Natural killer cell (primary cell): Measurements from ENCODE around the gene TMEM108. TPM values are rescaled to one million over a fixed set of nuclear protein-coding genes. Genes with fewer than 3 reads are reported as not detected.

Experiments used
- ATAC-seq, 3 donors: fragments of 150-1000 bp in 2 of 3; fragments of 200-7000 bp in 1 of 3; cut with Tn5 transposase; 1 replicate in 1 of 3; 2 replicates in 2 of 3; pipeline ENCODE4 v1.10.0; 2021; ENCODE audit warnings: mild to moderate bottlenecking in 2 of 3, moderate library complexity in 2 of 3
- DNase-seq, 2 donors: peaks; one replicate each; pipeline versions ENCODE4 v3.0.0 to v3.0.0-alpha.2; 2013 to 2021; ENCODE audit warnings: mixed read lengths in 1 of 2
- H3K27ac ChIP-seq: one replicate; pipeline ENCODE4 v1.5.1; 2013; ENCODE audit warnings: mild to moderate bottlenecking, low read length
- H3K27me3 ChIP-seq: one replicate; pipeline ENCODE4 v1.6.1; 2013; ENCODE audit warnings: low read length; ENCODE audit not compliant: control insufficient read depth, insufficient read depth
- H3K36me3 ChIP-seq: one replicate; pipeline ENCODE4 v1.6.1; 2013; ENCODE audit warnings: low read length; ENCODE audit not compliant: control insufficient read depth, insufficient read depth
- H3K4me1 ChIP-seq: one replicate; pipeline ENCODE4 v1.6.1; 2013; ENCODE audit warnings: low read length; ENCODE audit not compliant: control insufficient read depth, insufficient read depth
- H3K4me3 ChIP-seq: one replicate; pipeline ENCODE4 v1.5.1; 2013; ENCODE audit warnings: low read length
- H3K9me3 ChIP-seq: one replicate; pipeline ENCODE4 v1.6.1; 2013; ENCODE audit warnings: low read length; ENCODE audit not compliant: control insufficient read depth, insufficient read depth
- H3K27ac Mint-ChIP-seq, 2 donors: one replicate each; pipeline ENCODE4 v1.8.0; 2022; ENCODE audit warnings: mild to moderate bottlenecking in 2 of 2, mixed read lengths in 2 of 2, moderate library complexity in 1 of 2
- H3K27me3 Mint-ChIP-seq, 2 donors: one replicate each; pipeline ENCODE4 v1.8.0; 2022; ENCODE audit warnings: low read depth in 2 of 2, mixed read lengths in 2 of 2
- H3K36me3 Mint-ChIP-seq: one replicate; pipeline ENCODE4 v1.8.0; 2022; ENCODE audit warnings: mixed read lengths
- H3K4me1 Mint-ChIP-seq, 2 donors: one replicate each; pipeline ENCODE4 v1.8.0; 2022; ENCODE audit warnings: mixed read lengths in 2 of 2
- H3K4me3 Mint-ChIP-seq: one replicate; pipeline ENCODE4 v1.8.0; 2022; ENCODE audit warnings: mild to moderate bottlenecking, moderate library complexity, mixed read lengths
- H3K9me3 Mint-ChIP-seq, 2 donors: one replicate each; pipeline ENCODE4 v1.8.0; 2022; ENCODE audit warnings: mixed read lengths in 2 of 2
- WGBS: methylation state at CpG from one replicate; pipeline ENCODE4 v1.1.7; 2013; ENCODE audit warnings: missing lambda C conversion rate; ENCODE audit not compliant: insufficient coverage; 5-methylcytosine and 5-hydroxymethylcytosine counted together
- intact Hi-C: fragments of 100-400 bp; cut with micrococcal nuclease; formaldehyde crosslinking; loops from one replicate; pipeline ENCODE4 v1.14.2; 2022
- total RNA-seq, 4 donors: library from RNA; stranded (reverse); fragments of 120-200 nt in 1 of 4; gene quantifications; one replicate each; pipeline versions ENCODE4 v1.2.3 to v1.2.4, GENCODE V29; 2013 to 2022
- TF ChIP-seq, protein P1 (sequence below): fragments of 200-600 bp; IDR thresholded peaks from one replicate; pipeline ENCODE4 v1.8.0; 2022; ENCODE audit warnings: antibody characterized with exemption

The TMEM108 gene
- total RNA-seq, 3 donors from 2014 or later (not counting 1 experiment from before 2014, with no cell fraction given), result not detected

- Histone ChIP-seq H3K4me3 (no peak overlapping the region), H3K27ac (no peak overlapping the region), H3K9me3 (no peaks in the 10 kb centered on the region), H3K4me1 (no peaks in the 10 kb centered on the region), H3K36me3 (no peaks in the 10 kb centered on the region), H3K27me3 (no peaks in the 10 kb centered on the region)
- H3K9me3 Mint-ChIP-seq, result no peaks in the 10 kb centered on the region
- no peaks in the 10 kb centered on the region for H3K36me3 Mint-ChIP-seq
- no peak for DNase-seq
- H3K27me3 Mint-ChIP-seq, result peaks cover 4 to 28% of the 10 kb centered on the region in 2 donors
- TF ChIP-seq, protein P1, sequence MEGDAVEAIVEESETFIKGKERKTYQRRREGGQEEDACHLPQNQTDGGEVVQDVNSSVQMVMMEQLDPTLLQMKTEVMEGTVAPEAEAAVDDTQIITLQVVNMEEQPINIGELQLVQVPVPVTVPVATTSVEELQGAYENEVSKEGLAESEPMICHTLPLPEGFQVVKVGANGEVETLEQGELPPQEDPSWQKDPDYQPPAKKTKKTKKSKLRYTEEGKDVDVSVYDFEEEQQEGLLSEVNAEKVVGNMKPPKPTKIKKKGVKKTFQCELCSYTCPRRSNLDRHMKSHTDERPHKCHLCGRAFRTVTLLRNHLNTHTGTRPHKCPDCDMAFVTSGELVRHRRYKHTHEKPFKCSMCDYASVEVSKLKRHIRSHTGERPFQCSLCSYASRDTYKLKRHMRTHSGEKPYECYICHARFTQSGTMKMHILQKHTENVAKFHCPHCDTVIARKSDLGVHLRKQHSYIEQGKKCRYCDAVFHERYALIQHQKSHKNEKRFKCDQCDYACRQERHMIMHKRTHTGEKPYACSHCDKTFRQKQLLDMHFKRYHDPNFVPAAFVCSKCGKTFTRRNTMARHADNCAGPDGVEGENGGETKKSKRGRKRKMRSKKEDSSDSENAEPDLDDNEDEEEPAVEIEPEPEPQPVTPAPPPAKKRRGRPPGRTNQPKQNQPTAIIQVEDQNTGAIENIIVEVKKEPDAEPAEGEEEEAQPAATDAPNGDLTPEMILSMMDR, result no peak
- no peak overlapping the region for H3K27ac Mint-ChIP-seq
- H3K4me1 Mint-ChIP-seq, result no peaks in the 10 kb centered on the region
- intact Hi-C loops, result no loop called here
- WGBS, result 86% methylated on average over 26 of the region's 26 CpGs
- peak in 1 of 3 donors; percentile 33 for ATAC-seq
- H3K4me3 Mint-ChIP-seq, result no peak overlapping the region
Observed at GRCh38 chr3:133412183-133413132, 374.3 kb downstream of the TMEM108 start.

DNA sequence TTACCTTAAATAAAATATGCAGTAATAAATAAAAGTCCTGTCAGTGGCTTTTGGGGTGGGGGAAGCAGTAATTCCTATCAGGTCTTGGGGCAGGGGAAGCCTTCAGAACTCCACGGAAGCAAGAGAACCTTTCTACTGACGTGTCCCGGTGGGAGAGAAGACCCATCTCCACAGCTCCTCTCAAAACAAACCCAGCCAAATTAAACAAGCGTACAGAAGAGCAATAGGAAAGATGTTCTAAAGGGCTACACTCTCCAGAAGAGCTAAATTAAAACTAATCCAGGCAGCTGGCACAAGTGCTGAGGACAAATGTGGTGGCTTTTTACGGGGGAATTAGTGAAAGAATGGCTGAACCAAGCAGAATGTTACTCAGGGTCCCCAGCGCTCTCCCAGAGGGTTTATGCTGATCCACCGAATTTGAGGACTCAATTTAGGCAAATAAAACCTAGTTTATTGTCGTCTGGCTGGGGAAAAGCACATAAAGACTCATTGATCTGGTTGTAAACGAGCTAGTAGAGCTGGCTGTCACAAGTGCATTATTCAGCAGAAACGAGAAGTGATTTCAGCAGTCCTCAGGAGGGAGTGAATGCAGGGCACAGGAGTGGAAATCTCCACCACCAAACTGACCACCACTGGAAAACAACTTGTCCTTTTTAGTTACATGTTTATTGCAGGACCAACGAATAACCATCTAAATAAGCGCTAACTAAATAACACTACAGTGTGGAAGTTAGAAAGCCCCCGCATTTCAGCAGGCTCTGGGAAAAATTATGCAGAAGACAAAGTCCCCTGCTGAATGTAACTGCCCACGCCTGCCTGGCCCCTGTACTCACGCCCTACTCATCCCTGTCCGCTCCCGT is 375.2 kb downstream of the TMEM108 start:
- intact Hi-C loops, result no loop called here
- DNase-seq, result no peak
- Histone ChIP-seq H3K27ac (no peak overlapping the region), H3K4me3 (no peak overlapping the region), H3K27me3 (no peaks in the 10 kb centered on the region), H3K4me1 (no peaks in the 10 kb centered on the region), H3K9me3 (no peaks in the 10 kb centered on the region), H3K36me3 (no peaks in the 10 kb centered on the region)
- no peaks in the 10 kb centered on the region for H3K9me3 Mint-ChIP-seq
- H3K27me3 Mint-ChIP-seq, result peaks cover 2 to 25% of the 10 kb centered on the region in 2 donors
- no peaks in the 10 kb centered on the region for H3K36me3 Mint-ChIP-seq
- ATAC-seq, result peak in 2 of 3 donors; percentile 20 to 26
- TF ChIP-seq, protein P1, result no peak
- H3K4me1 Mint-ChIP-seq, result no peaks in the 10 kb centered on the region
- no peak overlapping the region for H3K4me3 Mint-ChIP-seq
- WGBS, result 40% methylated on average over 16 of the region's 17 CpGs
- H3K27ac Mint-ChIP-seq, result no peak overlapping the region

- Mint-ChIP-seq H3K4me3 (no peak overlapping the region), H3K4me1 (no peaks in the 10 kb centered on the region), H3K27ac (no peak overlapping the region), H3K9me3 (no peaks in the 10 kb centered on the region), H3K36me3 (no peaks in the 10 kb centered on the region), H3K27me3 (peaks cover 2 to 19% of the 10 kb centered on the region in 2 donors)
- no peaks in the 10 kb centered on the region for H3K27me3 ChIP-seq
- H3K4me1 ChIP-seq, result no peaks in the 10 kb centered on the region
- no peak overlapping the region for H3K4me3 ChIP-seq
- no peak overlapping the region for H3K27ac ChIP-seq
- ATAC-seq, result no peak
- TF ChIP-seq, protein P1, result no peak
- 88% methylated on average over 4 of the region's 4 CpGs for WGBS
- no peaks in the 10 kb centered on the region for H3K36me3 ChIP-seq
- H3K9me3 ChIP-seq, result no peaks in the 10 kb centered on the region
- intact Hi-C loops, result no loop called here
- DNase-seq, result no peak
Observed at GRCh38 chr3:133414021-133414392, 375.8 kb downstream of the TMEM108 start.
